ENCODE results near the gene HDX. TPM values are rescaled to one million over a fixed set of nuclear protein-coding genes. Genes with fewer than 3 reads are reported as not detected.

Gene HDX
- total and polyA plus RNA-seq, 9 of the 15 experiments (the other 6 are each of a cell fraction or from before 2014, with no cell fraction given): not detected

DNA sequence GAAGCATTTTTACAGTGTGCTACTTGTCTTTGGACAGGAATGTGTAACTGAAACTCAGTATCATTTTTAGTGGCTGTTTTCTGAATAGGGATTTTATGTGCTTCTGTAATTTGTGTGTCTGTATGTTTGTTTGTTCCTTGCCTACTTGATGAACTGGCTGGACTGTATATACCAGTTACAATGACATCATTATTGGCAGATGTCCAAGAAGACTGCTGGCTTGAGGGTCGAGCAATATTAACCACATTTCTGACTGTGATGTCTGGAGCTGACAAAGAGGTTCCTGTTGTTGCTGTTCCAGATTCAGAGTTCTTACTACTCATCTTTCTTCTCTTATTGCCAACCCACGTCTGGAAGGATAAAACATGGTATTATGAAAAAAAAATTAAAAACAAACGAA, 33.0 kb downstream of the HDX start:
- Histone ChIP-seq H2AFZ (ENCODE audit: low read depth, low read length) (no peak overlapping the region), H4K20me1 (replicated peaks; ENCODE audit: control insufficient read depth, insufficient read depth, low read length) (no peaks in the 10 kb centered on the region), H3K27ac (ENCODE audit: extremely low read depth, low read depth, low read length) (no peak overlapping the region), H3K4me1 (replicated peaks in 1 of 2; ENCODE audit: control insufficient read depth in 2 of 2, insufficient read depth in 2 of 2, low read length in 2 of 2) (no peaks in the 10 kb centered on the region), H3K9ac (ENCODE audit: insufficient read depth in 1 of 2, low read depth in 2 of 2, low read length in 2 of 2) (no peak overlapping the region), H3K9me1 (ENCODE audit: control insufficient read depth, insufficient read depth, low read length) (no peaks in the 10 kb centered on the region), H3K9me3 (replicated peaks; ENCODE audit: control insufficient read depth, insufficient read depth, low read depth, low read length) (no peaks in the 10 kb centered on the region), H3K79me2 (ENCODE audit: control insufficient read depth, insufficient read depth, low read length) (no peaks in the 10 kb centered on the region), H3K36me3 (ENCODE audit: control insufficient read depth, insufficient read depth, low read length) (no peaks in the 10 kb centered on the region), H3K27me3 (ENCODE audit: control insufficient read depth in 2 of 2, insufficient read depth in 2 of 2, low read length in 2 of 2) (no peaks in the 10 kb centered on the region), H3K4me2 (ENCODE audit: insufficient read depth, low read length) (no peak overlapping the region), H3K4me3 (no peak overlapping the region)
- intact Hi-C loops (cut with micrococcal nuclease): no loop called here
- ChIA-PET POLR2A (interaction anchor here (1.3 kb wide), 1 partner anchor 40 kb away, joined by 3 read pairs; no protein-coding TSS in a partner anchor), CTCF (ENCODE audit: low intra/inter-chr PET ratio) (no interaction called here)
- ATAC-seq (no peak), DNase-seq (ENCODE audit: extremely low read depth in 1 of 4, low spot score in 3 of 4) (no peak), FAIRE-seq (no peak)
- TF ChIP-seq BRD9 (IDR thresholded peaks at IDR 0.05; ENCODE audit: low read depth, partially characterized antibody) (no peak), DPF2 (IDR thresholded peaks at IDR 0.05) (no peak), JUNB (CRISPR knock-in tag; conservative IDR thresholded peaks at IDR 0.05) (no peak), KAT2B (IDR thresholded peaks at IDR 0.05; ENCODE audit: low read depth, low read length) (no peak), RBM22 (IDR thresholded peaks at IDR 0.05; ENCODE audit: low read depth, low read length, poor library complexity, severe bottlenecking) (no peak), KDM5B (IDR thresholded peaks at IDR 0.05; ENCODE audit: insufficient replicate concordance, low read depth, low read length) (no peak), ZNF586 (CRISPR knock-in tag; conservative IDR thresholded peaks at IDR 0.05) (no peak)
- TF ChIP-seq, protein P1, sequence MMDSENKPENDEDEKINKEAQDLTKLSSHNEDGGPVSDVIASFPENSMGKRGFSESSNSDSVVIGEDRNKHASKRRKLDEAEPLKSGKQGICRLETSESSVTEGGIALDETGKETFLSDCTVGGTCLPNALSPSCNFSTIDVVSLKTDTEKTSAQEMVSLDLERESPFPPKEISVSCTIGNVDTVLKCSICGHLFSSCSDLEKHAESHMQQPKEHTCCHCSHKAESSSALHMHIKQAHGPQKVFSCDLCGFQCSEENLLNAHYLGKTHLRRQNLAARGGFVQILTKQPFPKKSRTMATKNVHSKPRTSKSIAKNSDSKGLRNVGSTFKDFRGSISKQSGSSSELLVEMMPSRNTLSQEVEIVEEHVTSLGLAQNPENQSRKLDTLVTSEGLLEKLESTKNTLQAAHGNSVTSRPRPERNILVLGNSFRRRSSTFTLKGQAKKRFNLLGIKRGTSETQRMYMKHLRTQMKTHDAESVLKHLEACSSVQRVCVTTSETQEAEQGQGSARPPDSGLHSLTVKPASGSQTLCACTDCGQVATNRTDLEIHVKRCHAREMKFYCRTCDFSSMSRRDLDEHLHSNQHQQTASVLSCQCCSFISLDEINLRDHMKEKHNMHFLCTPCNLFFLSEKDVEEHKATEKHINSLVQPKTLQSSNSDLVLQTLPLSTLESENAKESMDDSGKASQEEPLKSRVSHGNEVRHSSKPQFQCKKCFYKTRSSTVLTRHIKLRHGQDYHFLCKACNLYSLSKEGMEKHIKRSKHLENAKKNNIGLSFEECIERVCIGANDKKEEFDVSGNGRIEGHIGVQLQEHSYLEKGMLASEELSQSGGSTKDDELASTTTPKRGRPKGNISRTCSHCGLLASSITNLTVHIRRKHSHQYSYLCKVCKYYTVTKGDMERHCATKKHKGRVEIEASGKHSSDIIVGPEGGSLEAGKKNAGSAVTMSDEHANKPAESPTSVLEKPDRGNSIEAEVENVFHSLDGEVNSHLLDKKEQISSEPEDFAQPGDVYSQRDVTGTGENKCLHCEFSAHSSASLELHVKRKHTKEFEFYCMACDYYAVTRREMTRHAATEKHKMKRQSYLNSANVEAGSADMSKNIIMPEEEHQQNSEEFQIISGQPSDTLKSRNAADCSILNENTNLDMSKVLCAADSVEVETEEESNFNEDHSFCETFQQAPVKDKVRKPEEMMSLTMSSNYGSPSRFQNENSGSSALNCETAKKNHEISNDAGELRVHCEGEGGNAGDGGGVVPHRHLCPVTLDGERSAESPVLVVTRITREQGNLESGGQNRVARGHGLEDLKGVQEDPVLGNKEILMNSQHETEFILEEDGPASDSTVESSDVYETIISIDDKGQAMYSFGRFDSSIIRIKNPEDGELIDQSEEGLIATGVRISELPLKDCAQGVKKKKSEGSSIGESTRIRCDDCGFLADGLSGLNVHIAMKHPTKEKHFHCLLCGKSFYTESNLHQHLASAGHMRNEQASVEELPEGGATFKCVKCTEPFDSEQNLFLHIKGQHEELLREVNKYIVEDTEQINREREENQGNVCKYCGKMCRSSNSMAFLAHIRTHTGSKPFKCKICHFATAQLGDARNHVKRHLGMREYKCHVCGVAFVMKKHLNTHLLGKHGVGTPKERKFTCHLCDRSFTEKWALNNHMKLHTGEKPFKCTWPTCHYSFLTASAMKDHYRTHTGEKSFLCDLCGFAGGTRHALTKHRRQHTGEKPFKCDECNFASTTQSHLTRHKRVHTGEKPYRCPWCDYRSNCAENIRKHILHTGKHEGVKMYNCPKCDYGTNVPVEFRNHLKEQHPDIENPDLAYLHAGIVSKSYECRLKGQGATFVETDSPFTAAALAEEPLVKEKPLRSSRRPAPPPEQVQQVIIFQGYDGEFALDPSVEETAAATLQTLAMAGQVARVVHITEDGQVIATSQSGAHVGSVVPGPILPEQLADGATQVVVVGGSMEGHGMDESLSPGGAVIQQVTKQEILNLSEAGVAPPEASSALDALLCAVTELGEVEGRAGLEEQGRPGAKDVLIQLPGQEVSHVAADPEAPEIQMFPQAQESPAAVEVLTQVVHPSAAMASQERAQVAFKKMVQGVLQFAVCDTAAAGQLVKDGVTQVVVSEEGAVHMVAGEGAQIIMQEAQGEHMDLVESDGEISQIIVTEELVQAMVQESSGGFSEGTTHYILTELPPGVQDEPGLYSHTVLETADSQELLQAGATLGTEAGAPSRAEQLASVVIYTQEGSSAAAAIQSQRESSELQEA (IDR thresholded peaks at IDR 0.05; ENCODE audit: low read depth): no peak
- TF ChIP-seq, protein P2, sequence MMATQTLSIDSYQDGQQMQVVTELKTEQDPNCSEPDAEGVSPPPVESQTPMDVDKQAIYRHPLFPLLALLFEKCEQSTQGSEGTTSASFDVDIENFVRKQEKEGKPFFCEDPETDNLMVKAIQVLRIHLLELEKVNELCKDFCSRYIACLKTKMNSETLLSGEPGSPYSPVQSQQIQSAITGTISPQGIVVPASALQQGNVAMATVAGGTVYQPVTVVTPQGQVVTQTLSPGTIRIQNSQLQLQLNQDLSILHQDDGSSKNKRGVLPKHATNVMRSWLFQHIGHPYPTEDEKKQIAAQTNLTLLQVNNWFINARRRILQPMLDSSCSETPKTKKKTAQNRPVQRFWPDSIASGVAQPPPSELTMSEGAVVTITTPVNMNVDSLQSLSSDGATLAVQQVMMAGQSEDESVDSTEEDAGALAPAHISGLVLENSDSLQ (IDR thresholded peaks at IDR 0.05): no peak
- TF ChIP-seq, protein P3, sequence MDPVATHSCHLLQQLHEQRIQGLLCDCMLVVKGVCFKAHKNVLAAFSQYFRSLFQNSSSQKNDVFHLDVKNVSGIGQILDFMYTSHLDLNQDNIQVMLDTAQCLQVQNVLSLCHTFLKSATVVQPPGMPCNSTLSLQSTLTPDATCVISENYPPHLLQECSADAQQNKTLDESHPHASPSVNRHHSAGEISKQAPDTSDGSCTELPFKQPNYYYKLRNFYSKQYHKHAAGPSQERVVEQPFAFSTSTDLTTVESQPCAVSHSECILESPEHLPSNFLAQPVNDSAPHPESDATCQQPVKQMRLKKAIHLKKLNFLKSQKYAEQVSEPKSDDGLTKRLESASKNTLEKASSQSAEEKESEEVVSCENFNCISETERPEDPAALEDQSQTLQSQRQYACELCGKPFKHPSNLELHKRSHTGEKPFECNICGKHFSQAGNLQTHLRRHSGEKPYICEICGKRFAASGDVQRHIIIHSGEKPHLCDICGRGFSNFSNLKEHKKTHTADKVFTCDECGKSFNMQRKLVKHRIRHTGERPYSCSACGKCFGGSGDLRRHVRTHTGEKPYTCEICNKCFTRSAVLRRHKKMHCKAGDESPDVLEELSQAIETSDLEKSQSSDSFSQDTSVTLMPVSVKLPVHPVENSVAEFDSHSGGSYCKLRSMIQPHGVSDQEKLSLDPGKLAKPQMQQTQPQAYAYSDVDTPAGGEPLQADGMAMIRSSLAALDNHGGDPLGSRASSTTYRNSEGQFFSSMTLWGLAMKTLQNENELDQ (CRISPR knock-in tag; IDR thresholded peaks at IDR 0.05; ENCODE audit: borderline replicate concordance): no peak
- in situ Hi-C loops (cut with MboI): no loop called here
- no TSS peak for BruUV-seq (replicated peaks)
- WGBS (ENCODE audit: insufficient coverage, low coverage, missing lambda C conversion rate): 0% methylated on average over 2 of the region's 3 CpGs

All from K562 (cell line).